HG02938 (cell line): Measurements from ENCODE around the gene RELL2.
A peak's percentile ranks its signal among the peaks of the same experiment; 100 is the strongest.

Experiments used
- ATAC-seq: cut with Tn5 transposase; IDR thresholded peaks from one replicate; pipeline ENCODE4 v1.9.1; 2021; ENCODE audit warnings: mild to moderate bottlenecking, moderate library complexity; ENCODE audit not compliant: unreplicated experiment

The RELL2 gene

GRCh38 chr5:141618804-141619554, 17.8 kb upstream of the RELL2 start, which contains the start of gene DIAPH1:
Gene DIAPH1, minus strand, starts transcription at chr5:141619000. Its CDS starts 86 bp downstream, at chr5:141618914.
- ATAC-seq = peak; percentile 80

DNA sequence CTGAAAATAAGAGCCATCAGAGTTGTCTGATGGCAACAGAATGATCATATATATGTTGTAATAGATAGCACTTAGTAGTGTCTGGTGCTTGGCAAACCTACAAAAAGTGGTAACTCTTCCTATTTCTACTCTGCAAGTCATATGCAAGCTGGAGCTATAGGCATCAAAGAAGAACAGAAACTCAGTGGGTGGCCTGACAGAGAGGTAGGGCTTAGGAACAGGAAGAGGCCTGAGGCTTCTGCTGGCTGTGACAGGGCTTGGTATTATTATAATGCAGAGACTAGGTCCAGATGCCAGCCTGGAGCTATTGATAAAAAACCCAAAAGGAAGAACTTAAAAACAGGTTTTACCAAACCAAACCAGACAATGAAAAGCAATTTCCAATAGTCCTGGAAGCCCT, 13.6 kb upstream of the RELL2 start:
- ATAC-seq = peak; percentile 48

DNA sequence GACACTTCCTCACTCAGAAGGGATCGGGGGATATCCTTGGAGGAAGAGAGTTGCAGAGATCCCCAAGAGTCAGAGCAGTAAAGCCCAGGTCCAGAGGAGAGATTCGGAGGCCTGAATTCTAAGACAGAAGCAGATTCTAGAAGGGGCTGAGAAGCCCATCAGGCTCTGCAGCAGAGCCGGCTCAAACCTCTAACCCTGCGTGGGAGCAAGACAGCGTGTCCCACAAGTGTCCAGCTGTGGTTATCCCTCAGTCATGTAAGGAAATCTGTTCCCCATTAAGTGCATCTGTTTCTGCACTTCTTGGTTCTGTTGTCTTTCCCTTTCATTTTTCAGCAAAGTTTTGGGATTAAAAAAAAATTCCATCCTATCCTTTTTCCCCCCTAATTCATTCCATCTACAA, 13.2 kb upstream of the RELL2 start:
- no peak for ATAC-seq

GRCh38 chr5:141628175-141628788, 8.5 kb upstream of the RELL2 start:
- ATAC-seq = no peak

DNA sequence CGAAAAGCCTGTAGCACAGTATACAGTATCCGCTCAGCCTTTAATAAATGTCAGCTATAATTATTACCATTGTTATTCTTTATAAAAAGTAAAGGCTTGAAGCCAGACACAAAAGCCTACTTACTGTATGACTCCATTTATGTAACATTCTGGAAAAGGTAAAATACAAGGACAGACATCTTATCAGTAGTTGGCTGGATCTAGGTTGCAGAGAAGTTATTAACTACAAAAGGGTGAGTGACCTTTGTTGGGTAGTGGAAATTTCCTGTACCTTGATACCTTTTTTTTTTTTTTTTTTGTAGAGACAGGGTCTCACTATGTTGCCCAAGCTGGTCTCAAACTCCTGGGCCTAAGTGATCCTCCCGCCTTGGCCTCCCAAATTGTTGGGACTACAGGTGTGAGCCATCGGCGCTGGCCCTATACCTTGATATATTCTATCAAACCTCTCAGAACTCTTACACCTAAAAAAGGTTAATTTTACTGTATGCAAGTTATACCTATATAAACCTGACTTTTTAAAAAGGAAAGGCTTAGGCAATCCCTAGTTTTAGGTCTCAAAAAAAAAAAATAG, 6.1 kb upstream of the RELL2 start:
- ATAC-seq = no peak

- ATAC-seq = no peak
These were observed 4.1 kb upstream of the RELL2 start for GRCh38 chr5:141632650-141633049.

- peak; percentile 71 for ATAC-seq
These were observed 2.8 kb upstream of the RELL2 start for GRCh38 chr5:141633871-141634561.

- ATAC-seq = no peak
These were observed 2.1 kb upstream of the RELL2 start for GRCh38 chr5:141634720-141635119.

DNA sequence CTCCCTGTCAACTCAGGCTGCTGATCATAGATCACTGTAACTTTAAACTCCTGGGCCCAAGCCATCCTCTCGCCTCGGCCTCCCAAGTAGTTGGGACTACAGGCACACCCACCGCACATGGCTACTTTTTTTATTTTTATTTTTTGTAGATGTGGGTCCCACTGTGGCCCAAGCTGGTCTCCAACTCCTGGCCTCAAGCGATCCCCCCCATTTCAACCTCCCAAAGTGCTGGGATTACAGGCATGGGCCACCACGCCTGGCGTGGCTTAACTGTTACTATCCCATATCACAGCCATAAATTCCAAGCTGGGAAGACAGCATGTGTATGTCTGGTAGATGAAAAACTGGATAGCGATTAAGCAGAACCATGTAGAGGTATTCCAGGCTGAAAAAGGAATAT, 1.2 kb upstream of the RELL2 start:
- no peak for ATAC-seq

GRCh38 chr5:141636106-141636412, 738 bp upstream of the RELL2 start:
- no peak for ATAC-seq

- ATAC-seq = peak; percentile 14
These were observed 448 bp downstream of the RELL2 start for GRCh38 chr5:141637123-141637766.

GRCh38 chr5:141637767-141638419, 1.1 kb downstream of the RELL2 start:
- ATAC-seq = peak; percentile 23

DNA sequence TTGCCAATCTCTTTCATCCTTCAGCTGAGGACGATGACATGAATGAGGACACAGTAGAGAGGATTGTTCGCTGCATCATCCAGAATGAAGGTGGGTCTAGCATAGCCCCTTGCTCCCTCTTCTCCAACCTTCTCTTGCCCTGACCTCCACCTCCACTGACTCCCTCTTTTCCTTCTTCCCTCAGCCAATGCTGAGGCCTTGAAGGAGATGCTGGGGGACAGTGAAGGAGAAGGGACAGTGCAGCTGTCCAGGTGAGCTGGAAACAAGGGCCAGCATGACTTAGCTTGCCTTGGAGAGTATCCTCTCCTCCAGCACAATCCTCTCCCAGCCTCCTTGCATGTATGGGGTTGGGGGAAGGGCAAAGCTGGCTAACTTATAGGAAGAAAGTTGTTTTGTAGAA, 2.0 kb downstream of the RELL2 start:
- no peak for ATAC-seq

DNA sequence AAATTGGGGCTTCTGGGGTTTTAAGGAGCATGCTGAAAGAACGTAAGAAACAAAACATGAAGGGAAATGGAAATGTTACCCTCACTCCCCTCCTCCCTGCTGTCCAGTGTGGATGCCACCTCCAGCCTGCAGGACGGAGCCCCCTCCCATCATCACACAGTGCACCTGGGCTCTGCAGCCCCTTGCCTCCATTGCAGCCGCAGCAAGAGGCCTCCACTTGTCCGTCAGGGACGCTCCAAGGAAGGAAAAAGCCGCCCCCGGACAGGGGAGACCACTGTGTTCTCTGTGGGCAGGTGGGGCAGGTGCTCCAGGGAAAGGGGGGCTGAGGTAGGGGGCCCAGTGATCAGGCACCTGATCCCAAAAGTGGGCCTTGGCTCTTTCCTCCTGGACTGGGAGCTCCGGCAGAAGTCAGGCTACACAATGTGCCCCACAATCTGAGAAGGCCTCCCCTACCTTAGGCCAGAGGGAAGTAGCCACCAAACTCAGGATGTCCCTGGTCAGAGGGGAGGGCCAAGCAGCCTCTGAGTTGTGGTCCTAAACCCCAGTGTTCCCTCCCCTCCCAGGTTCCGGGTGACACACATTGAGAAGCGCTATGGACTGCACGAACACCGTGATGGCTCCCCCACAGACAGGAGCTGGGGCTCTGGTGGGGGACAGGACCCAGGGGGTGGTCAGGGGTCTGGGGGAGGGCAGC, 2.7 kb downstream of the RELL2 start:
- no peak for ATAC-seq

GRCh38 chr5:141640051-141640415, 3.2 kb downstream of the RELL2 start:
- no peak for ATAC-seq

DNA sequence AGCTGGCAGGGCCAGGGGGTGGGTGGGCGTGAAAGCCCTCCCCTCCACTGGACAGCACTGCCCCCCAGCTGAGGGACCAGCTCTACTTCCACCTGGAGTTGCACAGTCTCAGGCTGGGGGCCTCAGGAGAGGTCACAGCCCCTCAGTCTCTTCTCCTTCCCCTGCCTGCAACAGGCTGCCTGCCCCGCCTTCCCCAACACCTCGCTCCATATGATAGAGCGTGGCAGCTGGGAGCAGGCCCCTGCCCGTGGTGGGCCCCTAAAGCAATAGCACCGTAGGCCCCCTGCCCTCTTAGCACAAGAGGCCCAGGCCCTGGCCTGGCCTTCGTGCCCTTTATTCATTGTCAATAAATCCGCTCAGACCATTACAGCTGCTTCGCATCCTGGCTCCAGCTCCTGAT, 3.9 kb downstream of the RELL2 start:
- no peak for ATAC-seq

DNA sequence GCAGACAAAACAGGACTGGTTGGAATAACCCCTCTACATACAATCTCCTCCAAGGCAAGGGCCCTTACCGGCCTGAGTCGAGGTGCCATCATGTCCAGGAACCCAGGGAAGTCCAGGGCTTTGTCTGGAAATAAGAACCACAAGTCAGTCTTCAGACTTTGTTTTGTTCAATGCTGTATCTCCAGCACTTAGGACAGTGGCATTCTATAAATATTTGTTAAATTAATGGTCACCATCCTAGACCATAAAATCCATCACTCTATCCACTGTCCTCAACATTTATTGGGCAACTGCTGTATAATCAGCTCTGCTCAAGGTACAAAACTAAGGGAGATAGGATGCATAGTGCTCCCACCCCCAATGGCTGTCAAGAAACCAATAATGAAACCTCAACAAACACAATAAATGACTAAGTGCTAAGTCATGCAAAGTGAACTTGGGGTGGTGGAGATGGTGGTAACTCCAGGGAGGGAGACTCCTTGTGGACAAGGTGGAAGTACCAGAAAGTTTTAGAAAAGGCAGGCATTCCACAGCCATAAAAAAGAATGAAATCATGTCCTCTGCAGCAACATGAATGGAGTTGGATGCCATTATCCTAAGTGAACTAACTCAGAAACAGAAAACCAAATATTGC, 5.0 kb downstream of the RELL2 start:
- peak; percentile 48 for ATAC-seq

DNA sequence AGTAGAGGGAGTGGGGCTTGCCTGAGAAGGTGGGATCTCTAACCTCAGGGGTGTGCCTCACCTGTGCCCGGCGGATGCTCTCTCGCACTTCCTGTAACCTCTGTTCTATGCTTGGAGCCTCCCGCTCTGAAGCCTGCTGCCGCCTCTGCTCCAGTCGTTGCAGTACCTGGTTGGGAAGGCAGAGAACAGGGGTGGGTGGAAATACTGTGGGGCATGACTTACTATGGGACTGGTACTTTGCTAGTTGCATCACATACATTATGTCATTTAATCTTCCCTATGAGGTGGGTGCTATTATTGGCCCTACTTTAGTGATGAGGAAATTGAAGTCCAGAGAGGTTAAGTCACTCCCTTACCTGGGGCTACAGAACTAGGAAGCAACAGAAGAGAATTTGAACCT, 9.2 kb downstream of the RELL2 start:
- no peak for ATAC-seq

DNA sequence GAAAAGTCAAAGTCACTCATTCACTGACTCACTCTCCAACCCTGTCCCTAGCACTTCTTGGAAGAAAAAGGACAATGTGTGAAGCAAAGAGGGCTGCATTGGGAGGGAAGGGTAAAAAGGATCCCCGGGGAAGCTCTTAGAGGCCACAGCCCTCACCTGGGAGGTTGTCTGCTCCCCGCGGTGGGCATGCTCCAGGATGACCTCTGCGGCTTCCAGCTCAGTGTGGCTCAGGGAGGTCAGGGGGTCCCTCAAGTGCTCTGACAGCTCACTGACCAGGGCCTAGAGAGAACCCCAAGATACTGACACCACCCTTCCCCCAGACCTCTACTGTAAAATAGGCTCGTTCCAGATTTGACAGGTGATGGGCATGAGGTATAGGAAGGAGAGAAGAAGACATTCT, 10.4 kb downstream of the RELL2 start:
- ATAC-seq = no peak

DNA sequence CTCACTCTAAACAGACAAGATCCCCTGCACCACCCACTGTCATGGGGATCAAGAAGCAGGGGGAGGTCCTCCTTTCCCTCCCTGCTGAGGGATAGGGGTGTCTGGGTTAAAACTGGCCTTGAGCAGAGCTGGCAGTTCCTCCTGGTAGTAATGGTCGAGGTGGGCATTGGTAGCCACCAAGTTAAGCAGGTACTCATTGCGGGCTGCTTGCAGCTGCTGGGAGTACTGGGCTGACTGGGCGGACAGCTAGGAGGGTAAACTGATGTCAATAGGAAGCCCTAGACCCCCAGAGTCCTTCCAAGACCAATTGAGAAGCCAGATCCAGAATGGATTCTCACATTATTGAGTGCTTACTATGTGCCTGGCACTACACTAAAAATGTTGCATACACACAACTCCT, 11.1 kb downstream of the RELL2 start:
- no peak for ATAC-seq
